Vagina (tissue), 2 donors: ENCODE data around the gene DNASE1L2. TPM values are rescaled to one million over a fixed set of nuclear protein-coding genes. Genes with fewer than 3 reads are reported as not detected.

Source experiments
- DNase-seq, 2 donors: peaks; one replicate each; pipeline ENCODE4 v3.0.0-alpha.2; 2017; ENCODE audit errors: extremely low spot score in 2 of 2
- H3K27ac ChIP-seq: fragments of 200-600 bp; sonication (generic); one replicate; pipeline ENCODE4 v1.5.1; 2019
- H3K27me3 ChIP-seq: fragments of 200-600 bp; sonication (generic); one replicate; pipeline ENCODE4 v1.5.1; 2019
- H3K36me3 ChIP-seq, 2 donors: fragments of 200-600 bp; sonication (generic); one replicate each; pipeline ENCODE4 v1.5.1; 2017 to 2019
- H3K4me1 ChIP-seq: fragments of 200-600 bp; sonication (generic); one replicate; pipeline ENCODE4 v1.5.1; 2019
- H3K4me3 ChIP-seq, 2 donors: fragments of 200-600 bp; sonication (generic); 1 replicate in 1 of 2; 2 replicates in 1 of 2; pipeline ENCODE4 v1.5.1; 2016 to 2019
- H3K9me3 ChIP-seq: fragments of 200-600 bp; sonication (generic); one replicate; pipeline ENCODE4 v1.5.1; 2019
- POLR2A ChIP-seq, 2 donors: fragments of 450-650 bp; IDR thresholded peaks; one replicate each; pipeline ENCODE4 v1.6.1; 2017; ENCODE audit warnings: antibody characterized with exemption in 2 of 2, mild to moderate bottlenecking in 2 of 2, moderate library complexity in 2 of 2
- POLR2AphosphoS5 ChIP-seq, 2 donors: sonication (generic); formaldehyde crosslinking; IDR thresholded peaks; one replicate each; pipeline ENCODE4 v1.9.0; 2017; ENCODE audit warnings: antibody characterized with exemption in 2 of 2, mild to moderate bottlenecking in 2 of 2, low read depth in 1 of 2; ENCODE audit not compliant: insufficient read depth in 1 of 2
- intact Hi-C: fragments of 100-400 bp; cut with DNase I; formaldehyde crosslinking; loops from one replicate; pipeline ENCODE4 v1.15.1; 2023
- total RNA-seq: library from RNA; depleted of rRNA; stranded (reverse); fragments of >200 nt; gene quantifications from one replicate; pipeline ENCODE4 v1.2.3, GENCODE V29; 2016
- TF ChIP-seq, protein P1 (sequence below), 3 experiments: fragments of 450-650 bp in 2 of 3; fragments of 200-600 bp in 1 of 3; sonication (generic) in 1 of 3; IDR thresholded peaks; one replicate each; pipeline ENCODE4 v1.5.1; 2017 to 2019; ENCODE audit warnings: antibody characterized with exemption in 3 of 3, mild to moderate bottlenecking in 2 of 3, moderate library complexity in 2 of 3

Gene DNASE1L2
- total RNA-seq, 1 donor from 2014 or later, result 0.74 TPM

DNA sequence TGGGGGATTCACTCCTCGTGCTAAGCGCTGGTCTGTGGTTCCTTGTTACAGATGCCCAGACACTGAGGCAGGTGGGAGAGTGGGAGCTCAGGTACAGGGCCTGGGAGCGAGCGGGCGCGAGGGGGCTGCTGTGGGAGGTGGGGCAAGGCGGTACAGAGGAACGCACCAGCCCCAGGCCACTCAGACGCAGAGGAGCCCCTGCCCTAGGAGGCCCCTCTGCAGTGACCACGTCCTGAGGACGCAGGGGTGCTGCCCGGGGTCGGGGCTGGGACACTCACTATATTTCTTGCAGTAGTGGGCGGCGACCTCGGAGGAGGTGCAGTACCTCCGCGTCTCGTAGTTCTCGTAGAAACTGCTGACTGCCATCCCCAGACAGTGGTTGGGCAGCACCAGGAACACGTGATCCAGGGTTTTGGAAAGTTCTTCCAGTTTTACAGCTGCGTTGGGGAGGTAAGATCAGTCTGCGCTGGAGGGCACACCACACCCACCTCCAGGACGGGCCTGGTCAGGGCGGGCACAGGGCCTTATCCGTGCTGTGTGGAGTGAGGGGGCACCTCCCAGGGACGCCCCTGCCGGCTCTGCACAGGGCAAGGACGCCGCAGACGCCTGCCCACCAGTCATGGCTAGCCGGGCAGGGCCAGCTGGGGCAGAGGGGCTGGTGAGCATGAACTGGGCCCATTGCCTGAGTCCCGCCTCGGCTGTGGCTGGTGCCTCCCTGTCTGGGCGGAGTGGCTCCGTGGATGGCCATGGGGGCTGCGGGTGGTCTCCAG, 47.9 kb downstream of the DNASE1L2 start:
- TF ChIP-seq POLR2AphosphoS5 (IDR thresholded peaks at IDR 0.05; ENCODE audit: insufficient read depth in 1 of 2, low read depth in 1 of 2) (no peak), POLR2A (IDR thresholded peaks at IDR 0.05) (no peak)
- TF ChIP-seq, protein P1, sequence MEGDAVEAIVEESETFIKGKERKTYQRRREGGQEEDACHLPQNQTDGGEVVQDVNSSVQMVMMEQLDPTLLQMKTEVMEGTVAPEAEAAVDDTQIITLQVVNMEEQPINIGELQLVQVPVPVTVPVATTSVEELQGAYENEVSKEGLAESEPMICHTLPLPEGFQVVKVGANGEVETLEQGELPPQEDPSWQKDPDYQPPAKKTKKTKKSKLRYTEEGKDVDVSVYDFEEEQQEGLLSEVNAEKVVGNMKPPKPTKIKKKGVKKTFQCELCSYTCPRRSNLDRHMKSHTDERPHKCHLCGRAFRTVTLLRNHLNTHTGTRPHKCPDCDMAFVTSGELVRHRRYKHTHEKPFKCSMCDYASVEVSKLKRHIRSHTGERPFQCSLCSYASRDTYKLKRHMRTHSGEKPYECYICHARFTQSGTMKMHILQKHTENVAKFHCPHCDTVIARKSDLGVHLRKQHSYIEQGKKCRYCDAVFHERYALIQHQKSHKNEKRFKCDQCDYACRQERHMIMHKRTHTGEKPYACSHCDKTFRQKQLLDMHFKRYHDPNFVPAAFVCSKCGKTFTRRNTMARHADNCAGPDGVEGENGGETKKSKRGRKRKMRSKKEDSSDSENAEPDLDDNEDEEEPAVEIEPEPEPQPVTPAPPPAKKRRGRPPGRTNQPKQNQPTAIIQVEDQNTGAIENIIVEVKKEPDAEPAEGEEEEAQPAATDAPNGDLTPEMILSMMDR (IDR thresholded peaks at IDR 0.05), result no peak
- H3K4me1 ChIP-seq, result no peaks in the 10 kb centered on the region
- H3K9me3 ChIP-seq, result no peaks in the 10 kb centered on the region
- intact Hi-C loops, result no loop called here
- no peak overlapping the region for H3K4me3 ChIP-seq
- no peaks in the 10 kb centered on the region for H3K27me3 ChIP-seq
- no peak for DNase-seq
- no peak overlapping the region for H3K27ac ChIP-seq
- H3K36me3 ChIP-seq, result no peaks in the 10 kb centered on the region

DNA sequence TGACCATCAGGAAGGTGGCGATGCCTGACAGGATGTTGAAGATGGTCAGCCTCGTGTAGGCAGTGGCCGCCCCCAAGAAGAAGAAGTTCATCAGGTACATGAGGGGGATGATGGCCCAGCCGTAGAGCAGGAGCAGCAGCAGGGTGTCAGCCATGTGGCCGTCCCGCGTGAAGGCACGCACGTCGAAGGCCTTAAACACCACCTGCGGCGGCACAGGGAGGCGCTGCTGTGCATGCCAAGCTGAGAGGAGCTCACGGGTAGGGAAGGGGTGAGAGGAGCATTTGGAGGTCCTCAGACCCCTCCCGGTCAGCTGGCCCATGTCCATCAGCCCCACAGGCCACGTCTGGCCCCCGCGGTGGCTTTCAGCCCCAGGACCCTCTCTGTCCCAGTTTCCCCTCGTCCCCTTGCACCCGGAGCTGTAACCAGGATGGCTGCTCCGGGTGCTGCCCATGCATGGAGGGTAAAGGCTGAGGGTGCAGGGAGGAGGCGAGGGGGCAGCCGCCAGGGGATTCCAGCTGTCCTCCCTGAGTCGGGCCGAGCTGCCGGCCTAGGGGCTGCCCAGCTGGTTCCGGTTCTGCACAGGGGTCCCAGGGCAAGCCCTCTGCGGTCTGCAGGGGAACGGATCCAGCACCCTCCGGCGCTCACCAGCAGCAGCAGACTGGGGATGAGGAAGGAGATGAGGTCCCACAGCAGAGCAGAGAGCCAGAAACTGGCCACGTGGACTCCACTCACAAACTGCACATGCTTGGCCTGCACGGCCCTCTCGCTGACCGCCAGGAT, 48.7 kb downstream of the DNASE1L2 start:
- no peak overlapping the region for H3K27ac ChIP-seq
- H3K36me3 ChIP-seq, result no peaks in the 10 kb centered on the region

DNA sequence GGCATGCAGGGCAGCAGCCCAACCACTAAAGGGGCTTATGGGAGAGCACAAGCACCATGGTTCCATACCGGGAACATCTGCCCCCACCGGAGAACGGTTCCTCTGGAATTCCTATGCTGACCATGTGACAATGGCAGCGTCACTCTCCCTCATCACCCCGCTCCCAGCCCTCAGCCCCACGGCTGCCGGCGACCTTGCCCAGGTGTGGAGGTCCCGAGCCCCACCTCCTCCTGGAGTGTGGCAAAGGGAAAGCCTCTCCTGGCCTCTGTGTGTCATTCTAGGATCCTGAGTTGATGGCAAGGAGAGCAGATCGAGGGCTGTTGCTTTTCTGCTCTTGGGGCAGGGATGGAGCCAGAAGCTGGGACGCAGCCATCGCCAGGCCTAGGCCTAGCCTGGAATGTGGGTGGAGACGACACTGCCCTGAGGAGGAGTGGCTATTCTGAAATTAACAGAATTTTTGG, 49.5 kb downstream of the DNASE1L2 start:
- DNase-seq, result no peak
- Histone ChIP-seq H3K9me3 (no peaks in the 10 kb centered on the region), H3K4me1 (no peaks in the 10 kb centered on the region), H3K27me3 (no peaks in the 10 kb centered on the region), H3K27ac (no peak overlapping the region), H3K4me3 (no peak overlapping the region), H3K36me3 (no peaks in the 10 kb centered on the region)
- intact Hi-C loops, result no loop called here
- TF ChIP-seq POLR2AphosphoS5 (IDR thresholded peaks at IDR 0.05; ENCODE audit: insufficient read depth in 1 of 2, low read depth in 1 of 2) (no peak), POLR2A (IDR thresholded peaks at IDR 0.05) (no peak)
- TF ChIP-seq, protein P1 (IDR thresholded peaks at IDR 0.05), result no peak

More for the DNA sequence above, 48.7 kb downstream of the DNASE1L2 start:
- Histone ChIP-seq H3K9me3 (no peaks in the 10 kb centered on the region), H3K4me1 (no peaks in the 10 kb centered on the region), H3K4me3 (no peak overlapping the region), H3K27me3 (no peaks in the 10 kb centered on the region)
- DNase-seq, result no peak
- TF ChIP-seq, protein P1 (IDR thresholded peaks at IDR 0.05), result no peak
- TF ChIP-seq POLR2A (IDR thresholded peaks at IDR 0.05) (no peak), POLR2AphosphoS5 (IDR thresholded peaks at IDR 0.05; ENCODE audit: insufficient read depth in 1 of 2, low read depth in 1 of 2) (no peak)
- intact Hi-C loops, result no loop called here

DNA sequence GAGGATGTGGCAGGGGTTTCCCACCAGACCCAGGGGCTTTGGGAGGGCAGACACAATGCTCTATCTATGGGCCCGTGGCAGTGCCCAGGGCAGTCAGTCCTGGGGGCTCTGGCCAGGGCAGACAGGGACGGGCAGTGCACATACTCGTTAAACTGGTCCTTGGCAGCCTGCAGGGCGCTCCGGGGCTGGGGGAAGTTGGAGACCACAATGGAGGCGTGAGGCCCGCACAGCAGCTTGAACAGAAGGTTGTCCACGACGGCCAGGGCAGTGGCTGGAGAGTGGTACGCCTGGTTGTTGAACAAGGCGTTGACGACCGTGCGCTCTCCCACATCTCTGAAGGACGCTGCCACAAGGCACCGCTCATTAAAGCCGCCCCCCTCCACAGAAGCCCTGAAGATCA, 50.3 kb downstream of the DNASE1L2 start:
- Histone ChIP-seq H3K4me1 (no peaks in the 10 kb centered on the region), H3K9me3 (no peaks in the 10 kb centered on the region), H3K4me3 (no peak overlapping the region), H3K36me3 (no peaks in the 10 kb centered on the region), H3K27me3 (no peaks in the 10 kb centered on the region), H3K27ac (no peak overlapping the region)
- no peak for DNase-seq
- intact Hi-C loops, result no loop called here
- TF ChIP-seq POLR2A (IDR thresholded peaks at IDR 0.05) (no peak), POLR2AphosphoS5 (IDR thresholded peaks at IDR 0.05; ENCODE audit: insufficient read depth in 1 of 2, low read depth in 1 of 2) (no peak)
- TF ChIP-seq, protein P1 (IDR thresholded peaks at IDR 0.05), result no peak
